GM12878 (cell line): ENCODE measurements around the gene HSPB1. TPM values are rescaled to one million over a fixed set of nuclear protein-coding genes. Genes with fewer than 3 reads are reported as not detected.

Experiments
- ATAC-seq: fragments of 200-7000 bp; cut with Tn5 transposase; 3 replicates; pipeline ENCODE4 v1.9.1; 2020; ENCODE audit warnings: mild to moderate bottlenecking, moderate library complexity
- BruUV-seq: library from RNA; stranded (reverse); fragments of 400-500 nt; replicated peaks from 2 replicates; lab custom pipeline; 2021; lab: Mats Ljungman, UMichigan
- CTCF ChIA-PET: fragments of 300-600 bp; sonication (Branson Sonifier 250); formaldehyde crosslinking; extraction: SDS; loops from one replicate; lab custom pipeline; 2021; ENCODE audit warnings: inconsistent platforms; lab: Yijun Ruan, JAX
- POLR2A ChIA-PET: fragments of 350-600 bp; formaldehyde crosslinking; extraction: SDS; loops from one replicate; lab custom pipeline; 2021; ENCODE audit warnings: inconsistent platforms; lab: Charles Lee
- RAD21 ChIA-PET: fragments of 300-600 bp; sonication (Branson Sonifier 250); formaldehyde crosslinking; loops from one replicate; lab custom pipeline; 2023; ENCODE audit warnings: antibody characterized with exemption; ENCODE audit not compliant: unreplicated experiment; lab: Charles Lee
- SMC1A ChIA-PET: fragments of 300-600 bp; sonication (Branson Sonifier 250); formaldehyde crosslinking; loops from one replicate; lab custom pipeline; 2023; ENCODE audit not compliant: unreplicated experiment, uncharacterized antibody; lab: Charles Lee
- DNase-seq: peaks from one replicate; pipeline ENCODE4 v3.0.0-alpha.2; 2011; ENCODE audit warnings: low read depth, low spot score
- FAIRE-seq: peaks from 3 replicates; lab custom pipeline; 2011; peaks lifted over from hg19 to GRCh38; lab: Jason Lieb, UNC
- H2AFZ ChIP-seq: 2 replicates; pipeline ENCODE4 v1.6.0; 2011; ENCODE audit warnings: low read depth, low read length, control low read depth; ENCODE audit not compliant: control insufficient read depth
- H3K27ac ChIP-seq: 2 replicates; pipeline ENCODE4 v1.5.1; 2011; ENCODE audit warnings: control low read depth; ENCODE audit not compliant: control insufficient read depth, insufficient read depth
- H3K27me3 ChIP-seq, 2 experiments: replicated peaks in 1 of 2; 2 replicates each; pipeline versions ENCODE4 v1.6.0 to v1.6.1; 2011; ENCODE audit warnings: low read length in 1 of 2; ENCODE audit not compliant: control insufficient read depth in 2 of 2, insufficient read depth in 2 of 2
- H3K36me3 ChIP-seq, 2 experiments: 2 replicates each; pipeline ENCODE4 v1.5.1; 2011; ENCODE audit warnings: low read length in 1 of 2; ENCODE audit not compliant: control insufficient read depth in 2 of 2, insufficient read depth in 2 of 2
- H3K4me1 ChIP-seq: 2 replicates; pipeline ENCODE4 v1.6.1; 2011; ENCODE audit warnings: mild to moderate bottlenecking, low read length, moderate library complexity, mixed read lengths; ENCODE audit not compliant: control insufficient read depth, insufficient read depth
- H3K4me2 ChIP-seq: 2 replicates; pipeline ENCODE4 v1.6.0; 2011; ENCODE audit warnings: control low read depth; ENCODE audit not compliant: control insufficient read depth, insufficient read depth
- H3K4me3 ChIP-seq: fragments of 200-600 bp; sonication (generic); 2 replicates; pipeline ENCODE4 v1.5.1; 2016
- H3K79me2 ChIP-seq: 2 replicates; pipeline ENCODE4 v1.6.0; 2011; ENCODE audit warnings: low read length; ENCODE audit not compliant: control insufficient read depth, insufficient read depth
- H3K9ac ChIP-seq: 2 replicates; pipeline ENCODE4 v1.8.0; 2011; ENCODE audit warnings: low read length, control low read depth, mixed read lengths; ENCODE audit not compliant: control insufficient read depth, insufficient read depth
- H3K9me3 ChIP-seq: replicated peaks from 3 replicates; pipeline ENCODE4 v1.5.1; 2011; ENCODE audit warnings: mild to moderate bottlenecking, low read length; ENCODE audit not compliant: control insufficient read depth, insufficient read depth
- H4K20me1 ChIP-seq: 2 replicates; pipeline ENCODE4 v1.6.0; 2011; ENCODE audit not compliant: control insufficient read depth, insufficient read depth
- BRCA1 ChIP-seq: IDR thresholded peaks from 2 replicates; pipeline ENCODE4 v1.6.1; 2011; ENCODE audit warnings: low read depth, low read length, improper control_type of control experiment
- CHD1 ChIP-seq: IDR thresholded peaks from 2 replicates; pipeline ENCODE4 v1.6.1; 2012; ENCODE audit warnings: low read depth, low read length, improper control_type of control experiment
- IKZF2 ChIP-seq, 2 experiments: fragments of 450-650 bp; IDR thresholded peaks; 2 replicates each; pipeline ENCODE4 v1.6.1; 2017; ENCODE audit warnings: mild to moderate bottlenecking in 2 of 2, moderate library complexity in 2 of 2
- JUNB ChIP-seq: IDR thresholded peaks from 2 replicates; pipeline ENCODE4 v1.6.1; 2016; ENCODE audit warnings: antibody characterized with exemption, mild to moderate bottlenecking
- WGBS: methylation state at CpG from one replicate; pipeline ENCODE4 v1.1.6; 2016; ENCODE audit warnings: low lambda C conversion rate; ENCODE audit not compliant: insufficient replicate concordance, insufficient coverage; ENCODE audit errors: missing lambda C conversion rate; 5-methylcytosine and 5-hydroxymethylcytosine counted together
- in situ Hi-C: fragments of 300-500 bp; cut with MboI; formaldehyde crosslinking; loops from 9 replicates; pipeline ENCODE4 v1.14.3; 2018; ENCODE audit warnings: mixed read lengths
- intact Hi-C: fragments of 100-400 bp; cut with micrococcal nuclease; formaldehyde crosslinking; loops from one replicate; pipeline ENCODE4 v1.14.2; 2022; ENCODE audit not compliant: unreplicated experiment
- polyA plus RNA-seq, 11 experiments: library from polyadenylated mRNA; depleted of rRNA in 4 of 11; unstranded in 6 of 11; stranded (reverse) in 5 of 11; fragments of >200 nt; fragmentation: Nextera tagmentation in 4 of 11; fragmentation: Illumina TruSeq in 1 of 11; extraction: Ambion mirVana in 4 of 11; extraction: Trizol in 1 of 11; gene quantifications; 1 replicate in 1 of 11; 2 replicates in 10 of 11; pipeline versions ENCODE4 v1.2.1 to v1.2.3, GENCODE V29; 2011 to 2016; ENCODE audit warnings: inconsistent platforms in 2 of 11, missing spikeins in 2 of 11, low read depth in 1 of 11
- total RNA-seq, 4 experiments: library from RNA; depleted of rRNA in 3 of 4; stranded (reverse); fragments of >200 nt in 3 of 4; fragmentation: Illumina TruSeq in 1 of 4; extraction: Trizol in 1 of 4; gene quantifications; 2 replicates each; pipeline versions ENCODE4 v1.2.1 to v1.2.3, GENCODE V29; 2013 to 2021
- TF ChIP-seq, protein P1 (sequence below): IDR thresholded peaks from 2 replicates; pipeline ENCODE4 v1.6.1; 2012; ENCODE audit warnings: improper control_type of control experiment, low read depth, low read length; ENCODE audit not compliant: insufficient replicate concordance
- TF ChIP-seq, protein P2 (sequence below): fragments of 450-650 bp; IDR thresholded peaks from 2 replicates; pipeline ENCODE4 v1.6.1; 2017; ENCODE audit warnings: mild to moderate bottlenecking, moderate library complexity

HSPB1 gene
- total and polyA plus RNA-seq, 10 of the 15 experiments (the other 5 are each of a cell fraction or from before 2014, with no cell fraction given): 13.7 to 297 (median 62.0) TPM

DNA sequence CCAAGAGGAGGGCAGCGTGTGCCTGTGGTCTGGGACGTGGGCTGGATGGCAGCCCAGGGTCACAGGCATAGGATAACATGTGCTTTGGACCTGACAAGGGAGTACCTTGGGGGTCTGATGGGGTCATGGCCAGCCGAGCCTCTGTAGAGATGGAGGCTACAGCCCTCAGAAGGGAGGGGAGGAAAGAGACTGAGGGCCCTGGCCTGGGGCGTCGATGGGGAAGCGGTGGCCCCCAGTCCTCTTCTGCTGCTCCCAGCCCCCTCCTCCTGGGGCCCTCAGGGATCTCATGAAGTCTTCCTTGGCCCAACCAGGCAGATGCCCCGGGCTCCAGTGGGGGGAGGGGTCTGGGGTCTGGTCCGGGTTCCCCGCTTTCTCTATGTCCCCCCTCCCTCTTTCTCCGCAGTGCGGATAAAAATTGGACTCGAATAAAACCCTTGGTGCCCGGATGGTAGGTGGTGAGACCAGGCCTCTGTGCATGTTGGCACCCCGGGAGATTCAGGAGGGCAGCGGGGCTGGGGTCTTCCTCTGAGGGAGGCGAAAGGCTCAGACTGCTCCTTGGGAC, 15.6 kb upstream of the HSPB1 start:
- H3K4me3 ChIP-seq: no peak overlapping the region
- H2AFZ ChIP-seq: no peak overlapping the region
- H3K79me2 ChIP-seq: no peaks in the 10 kb centered on the region
- in situ Hi-C loops (no loop called here), intact Hi-C loops (no loop called here)
- no peak for DNase-seq
- BruUV-seq: no TSS peak
- no peak overlapping the region for H3K27ac ChIP-seq
- H3K4me2 ChIP-seq: no peak overlapping the region
- no peak overlapping the region for H3K9ac ChIP-seq
- no peak for FAIRE-seq
- H4K20me1 ChIP-seq: no peaks in the 10 kb centered on the region
- H3K4me1 ChIP-seq: peaks cover 6% of the 10 kb centered on the region
- CTCF ChIA-PET: interaction anchor here (0.7 kb wide), 1 partner anchor 27 kb away, joined by 4 read pairs; no protein-coding TSS in a partner anchor
- ATAC-seq: no peak
- peaks cover 3 to 4% of the 10 kb centered on the region in 2 experiments; a peak in 3 of 4 replicates for H3K27me3 ChIP-seq
- SMC1A ChIA-PET: no interaction called here
- no peak for TF ChIP-seq JUNB
- no peak for TF ChIP-seq CHD1
- TF ChIP-seq BRCA1: no peak
- TF ChIP-seq, protein P1, sequence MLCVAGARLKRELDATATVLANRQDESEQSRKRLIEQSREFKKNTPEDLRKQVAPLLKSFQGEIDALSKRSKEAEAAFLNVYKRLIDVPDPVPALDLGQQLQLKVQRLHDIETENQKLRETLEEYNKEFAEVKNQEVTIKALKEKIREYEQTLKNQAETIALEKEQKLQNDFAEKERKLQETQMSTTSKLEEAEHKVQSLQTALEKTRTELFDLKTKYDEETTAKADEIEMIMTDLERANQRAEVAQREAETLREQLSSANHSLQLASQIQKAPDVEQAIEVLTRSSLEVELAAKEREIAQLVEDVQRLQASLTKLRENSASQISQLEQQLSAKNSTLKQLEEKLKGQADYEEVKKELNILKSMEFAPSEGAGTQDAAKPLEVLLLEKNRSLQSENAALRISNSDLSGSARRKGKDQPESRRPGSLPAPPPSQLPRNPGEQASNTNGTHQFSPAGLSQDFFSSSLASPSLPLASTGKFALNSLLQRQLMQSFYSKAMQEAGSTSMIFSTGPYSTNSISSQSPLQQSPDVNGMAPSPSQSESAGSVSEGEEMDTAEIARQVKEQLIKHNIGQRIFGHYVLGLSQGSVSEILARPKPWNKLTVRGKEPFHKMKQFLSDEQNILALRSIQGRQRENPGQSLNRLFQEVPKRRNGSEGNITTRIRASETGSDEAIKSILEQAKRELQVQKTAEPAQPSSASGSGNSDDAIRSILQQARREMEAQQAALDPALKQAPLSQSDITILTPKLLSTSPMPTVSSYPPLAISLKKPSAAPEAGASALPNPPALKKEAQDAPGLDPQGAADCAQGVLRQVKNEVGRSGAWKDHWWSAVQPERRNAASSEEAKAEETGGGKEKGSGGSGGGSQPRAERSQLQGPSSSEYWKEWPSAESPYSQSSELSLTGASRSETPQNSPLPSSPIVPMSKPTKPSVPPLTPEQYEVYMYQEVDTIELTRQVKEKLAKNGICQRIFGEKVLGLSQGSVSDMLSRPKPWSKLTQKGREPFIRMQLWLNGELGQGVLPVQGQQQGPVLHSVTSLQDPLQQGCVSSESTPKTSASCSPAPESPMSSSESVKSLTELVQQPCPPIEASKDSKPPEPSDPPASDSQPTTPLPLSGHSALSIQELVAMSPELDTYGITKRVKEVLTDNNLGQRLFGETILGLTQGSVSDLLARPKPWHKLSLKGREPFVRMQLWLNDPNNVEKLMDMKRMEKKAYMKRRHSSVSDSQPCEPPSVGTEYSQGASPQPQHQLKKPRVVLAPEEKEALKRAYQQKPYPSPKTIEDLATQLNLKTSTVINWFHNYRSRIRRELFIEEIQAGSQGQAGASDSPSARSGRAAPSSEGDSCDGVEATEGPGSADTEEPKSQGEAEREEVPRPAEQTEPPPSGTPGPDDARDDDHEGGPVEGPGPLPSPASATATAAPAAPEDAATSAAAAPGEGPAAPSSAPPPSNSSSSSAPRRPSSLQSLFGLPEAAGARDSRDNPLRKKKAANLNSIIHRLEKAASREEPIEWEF: no peak
- no peak for TF ChIP-seq IKZF2 (IDR thresholded peaks at IDR 0.05)
- TF ChIP-seq, protein P2, sequence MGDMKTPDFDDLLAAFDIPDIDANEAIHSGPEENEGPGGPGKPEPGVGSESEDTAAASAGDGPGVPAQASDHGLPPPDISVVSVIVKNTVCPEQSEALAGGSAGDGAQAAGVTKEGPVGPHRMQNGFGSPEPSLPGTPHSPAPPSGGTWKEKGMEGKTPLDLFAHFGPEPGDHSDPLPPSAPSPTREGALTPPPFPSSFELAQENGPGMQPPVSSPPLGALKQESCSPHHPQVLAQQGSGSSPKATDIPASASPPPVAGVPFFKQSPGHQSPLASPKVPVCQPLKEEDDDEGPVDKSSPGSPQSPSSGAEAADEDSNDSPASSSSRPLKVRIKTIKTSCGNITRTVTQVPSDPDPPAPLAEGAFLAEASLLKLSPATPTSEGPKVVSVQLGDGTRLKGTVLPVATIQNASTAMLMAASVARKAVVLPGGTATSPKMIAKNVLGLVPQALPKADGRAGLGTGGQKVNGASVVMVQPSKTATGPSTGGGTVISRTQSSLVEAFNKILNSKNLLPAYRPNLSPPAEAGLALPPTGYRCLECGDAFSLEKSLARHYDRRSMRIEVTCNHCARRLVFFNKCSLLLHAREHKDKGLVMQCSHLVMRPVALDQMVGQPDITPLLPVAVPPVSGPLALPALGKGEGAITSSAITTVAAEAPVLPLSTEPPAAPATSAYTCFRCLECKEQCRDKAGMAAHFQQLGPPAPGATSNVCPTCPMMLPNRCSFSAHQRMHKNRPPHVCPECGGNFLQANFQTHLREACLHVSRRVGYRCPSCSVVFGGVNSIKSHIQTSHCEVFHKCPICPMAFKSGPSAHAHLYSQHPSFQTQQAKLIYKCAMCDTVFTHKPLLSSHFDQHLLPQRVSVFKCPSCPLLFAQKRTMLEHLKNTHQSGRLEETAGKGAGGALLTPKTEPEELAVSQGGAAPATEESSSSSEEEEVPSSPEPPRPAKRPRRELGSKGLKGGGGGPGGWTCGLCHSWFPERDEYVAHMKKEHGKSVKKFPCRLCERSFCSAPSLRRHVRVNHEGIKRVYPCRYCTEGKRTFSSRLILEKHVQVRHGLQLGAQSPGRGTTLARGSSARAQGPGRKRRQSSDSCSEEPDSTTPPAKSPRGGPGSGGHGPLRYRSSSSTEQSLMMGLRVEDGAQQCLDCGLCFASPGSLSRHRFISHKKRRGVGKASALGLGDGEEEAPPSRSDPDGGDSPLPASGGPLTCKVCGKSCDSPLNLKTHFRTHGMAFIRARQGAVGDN: no peak
- POLR2A ChIA-PET: interaction anchor here (0.6 kb wide), 2 partner anchors 9 kb away, joined by 3 read pairs; no protein-coding TSS in a partner anchor
- RAD21 ChIA-PET: no interaction called here
- no peaks in the 10 kb centered on the region for H3K36me3 ChIP-seq
- no peaks in the 10 kb centered on the region for H3K9me3 ChIP-seq
- 18% methylated on average over 10 of the region's 16 CpGs for WGBS
